Karpas-422 (cell line): ENCODE data around the gene ZDHHC15. TPM values are rescaled to one million over a fixed set of nuclear protein-coding genes. Genes with fewer than 3 reads are reported as not detected.
"Not testable (repeated sequence)": the region's sequence is repeated elsewhere in the genome, so short reads cannot be mapped to it uniquely, and the experiment has no call there.

ENCODE experiments used
- DNase-seq: peaks from one replicate; pipeline ENCODE4 v3.0.0-alpha.2; 2015
- H2AFZ ChIP-seq: fragments of 200-600 bp; sonication (generic); 2 replicates; pipeline ENCODE4 v1.6.1; 2014; ENCODE audit warnings: antibody characterized with exemption, low read length, mixed read lengths
- H3K27ac ChIP-seq: fragments of 200-600 bp; sonication (generic); 2 replicates; pipeline ENCODE4 v1.5.1; 2014; ENCODE audit warnings: mild to moderate bottlenecking, low read length, moderate library complexity
- H3K27me3 ChIP-seq: fragments of 200-600 bp; sonication (generic); 2 replicates; pipeline ENCODE4 v1.6.1; 2014; ENCODE audit warnings: low read length, mixed read lengths
- H3K36me3 ChIP-seq: fragments of 200-600 bp; sonication (generic); 2 replicates; pipeline ENCODE4 v1.6.1; 2014; ENCODE audit warnings: low read length, mixed read lengths; ENCODE audit not compliant: insufficient read depth
- H3K4me1 ChIP-seq: fragments of 200-600 bp; sonication (generic); 2 replicates; pipeline ENCODE4 v1.6.1; 2014; ENCODE audit warnings: mild to moderate bottlenecking, low read length, mixed read lengths
- H3K4me2 ChIP-seq: fragments of 200-600 bp; sonication (generic); 2 replicates; pipeline ENCODE4 v1.6.1; 2014; ENCODE audit warnings: low read length, low read depth, mild to moderate bottlenecking; ENCODE audit not compliant: poor library complexity, severe bottlenecking
- H3K4me3 ChIP-seq: fragments of 200-600 bp; sonication (generic); 2 replicates; pipeline ENCODE4 v1.5.1; 2014; ENCODE audit warnings: mild to moderate bottlenecking, antibody characterized with exemption, low read length, mixed read lengths
- H3K79me2 ChIP-seq: fragments of 200-600 bp; sonication (generic); 2 replicates; pipeline ENCODE4 v1.6.1; 2014; ENCODE audit warnings: mild to moderate bottlenecking, low read length, mixed read lengths
- H3K9ac ChIP-seq: fragments of 200-600 bp; sonication (generic); 2 replicates; pipeline ENCODE4 v1.6.0; 2014; ENCODE audit warnings: low read length
- H3K9me2 ChIP-seq: fragments of 200-600 bp; sonication (generic), shearing (Covaris generic); replicated peaks from 2 replicates; pipeline ENCODE4 v1.6.0; 2014; ENCODE audit warnings: mild to moderate bottlenecking, low read length, moderate library complexity; ENCODE audit not compliant: insufficient read depth
- H3K9me3 ChIP-seq: fragments of 300-700, 200-600 bp; sonication (generic); 2 replicates; pipeline ENCODE4 v1.6.1; 2014; ENCODE audit warnings: low read length, mixed read lengths
- H4K20me1 ChIP-seq: fragments of 200-600 bp; sonication (generic); 2 replicates; pipeline ENCODE4 v1.6.1; 2014; ENCODE audit warnings: mild to moderate bottlenecking, antibody characterized with exemption, low read length, low read depth; ENCODE audit not compliant: insufficient read depth
- total RNA-seq: library from RNA; depleted of rRNA; stranded (reverse); fragments of >200 nt; shearing (Covaris generic); gene quantifications from 2 replicates; pipeline ENCODE4 v1.2.3, GENCODE V29; 2014; ENCODE audit warnings: low replicate concordance

The ZDHHC15 gene
- total RNA-seq, 1 experiment from 2014 or later, result not detected

DNA sequence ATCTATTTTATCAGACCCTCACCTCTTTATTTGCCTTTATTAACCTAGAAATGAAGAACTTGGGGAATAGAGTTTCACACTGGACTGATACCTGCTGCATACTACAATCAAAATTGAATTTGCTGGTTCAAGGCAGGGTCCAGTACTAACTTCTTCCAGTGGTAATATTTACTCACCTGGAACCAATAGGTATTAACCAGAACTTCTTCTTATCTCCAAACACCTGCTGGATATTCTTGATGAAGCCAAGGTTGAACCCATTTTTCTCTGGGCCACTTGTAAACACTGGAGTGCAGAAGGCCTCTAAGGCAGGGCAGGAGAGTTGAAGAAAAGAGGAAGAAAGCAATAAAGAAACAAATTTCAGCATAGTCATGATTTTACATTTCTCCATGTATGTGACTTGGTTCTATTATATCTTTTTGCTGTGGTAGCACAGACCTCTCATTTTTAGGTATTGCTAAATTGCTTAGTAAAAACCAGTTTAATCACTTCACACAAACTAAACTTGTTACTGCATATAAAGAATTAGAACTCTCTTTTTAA is 101.1 kb downstream of the ZDHHC15 start:
- Histone ChIP-seq H3K9me2 (no peaks in the 10 kb centered on the region), H3K27ac (no peak overlapping the region), H3K4me3 (no peak overlapping the region), H3K4me1 (no peaks in the 10 kb centered on the region), H2AFZ (no peak overlapping the region), H3K9ac (no peak overlapping the region), H3K79me2 (no peaks in the 10 kb centered on the region), H3K27me3 (no peaks in the 10 kb centered on the region), H4K20me1 (no peaks in the 10 kb centered on the region), H3K36me3 (no peaks in the 10 kb centered on the region), H3K9me3 (no peaks in the 10 kb centered on the region; the same call in 1 of the 2 replicates), H3K4me2 (no peak overlapping the region)
- no peak for DNase-seq

- not testable (repeated sequence) for H3K4me1 ChIP-seq, H3K9me2 ChIP-seq, H3K27me3 ChIP-seq, H3K4me3 ChIP-seq, H3K36me3 ChIP-seq, H3K79me2 ChIP-seq, H2AFZ ChIP-seq, H3K4me2 ChIP-seq, H3K9me3 ChIP-seq, H4K20me1 ChIP-seq, DNase-seq, H3K9ac ChIP-seq, H3K27ac ChIP-seq
Measured at GRCh38 chrX:75407153-75407552, 115.7 kb downstream of the ZDHHC15 start.

- Histone ChIP-seq H3K4me3 (no peak overlapping the region), H3K36me3 (no peaks in the 10 kb centered on the region), H3K9ac (no peak overlapping the region), H3K4me2 (no peak overlapping the region), H3K79me2 (no peaks in the 10 kb centered on the region), H3K27ac (no peak overlapping the region), H3K4me1 (no peaks in the 10 kb centered on the region), H2AFZ (no peak overlapping the region), H4K20me1 (no peaks in the 10 kb centered on the region), H3K9me3 (peaks cover 7% of the 10 kb centered on the region; the same call in 1 of the 2 replicates), H3K9me2 (no peaks in the 10 kb centered on the region), H3K27me3 (no peaks in the 10 kb centered on the region)
- DNase-seq, result no peak
Measured at GRCh38 chrX:75390470-75390869, 132.4 kb downstream of the ZDHHC15 start.

DNA sequence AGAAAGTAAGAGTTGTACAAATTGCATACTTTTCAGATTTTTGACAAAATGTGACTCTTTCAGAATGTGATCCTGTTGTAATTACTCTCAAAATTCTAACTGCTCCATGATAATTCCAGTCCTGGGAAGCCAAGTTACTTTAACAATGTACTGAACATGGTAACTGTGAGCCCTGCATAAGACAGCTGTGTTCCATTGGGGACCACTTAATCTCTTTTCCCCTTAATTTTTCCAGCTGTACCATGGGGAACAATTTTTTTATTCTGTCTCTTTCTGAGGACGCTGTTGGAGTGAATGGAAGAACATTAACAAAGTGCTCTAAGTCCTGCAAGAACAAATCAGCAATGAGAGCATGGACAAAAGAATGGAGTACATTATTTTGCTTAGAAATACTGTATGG is 153.1 kb downstream of the ZDHHC15 start:
- Histone ChIP-seq H3K9me3 (no peaks in the 10 kb centered on the region; the same call in 1 of the 2 replicates), H3K9ac (no peak overlapping the region), H3K79me2 (no peaks in the 10 kb centered on the region), H3K4me2 (no peak overlapping the region), H3K36me3 (no peaks in the 10 kb centered on the region), H3K4me1 (no peaks in the 10 kb centered on the region), H4K20me1 (no peaks in the 10 kb centered on the region), H2AFZ (no peak overlapping the region), H3K9me2 (no peaks in the 10 kb centered on the region), H3K27ac (no peak overlapping the region), H3K27me3 (no peaks in the 10 kb centered on the region), H3K4me3 (no peak overlapping the region)
- DNase-seq, result no peak

- no peak overlapping the region for H3K27ac ChIP-seq
- H3K9me3 ChIP-seq, result peaks cover 3% of the 10 kb centered on the region; the same call in 1 of the 2 replicates
- no peak overlapping the region for H3K9ac ChIP-seq
- H3K79me2 ChIP-seq, result no peaks in the 10 kb centered on the region
- no peaks in the 10 kb centered on the region for H4K20me1 ChIP-seq
- no peak for DNase-seq
- no peak overlapping the region for H3K4me2 ChIP-seq
- H2AFZ ChIP-seq, result no peak overlapping the region
- H3K9me2 ChIP-seq, result no peaks in the 10 kb centered on the region
- no peaks in the 10 kb centered on the region for H3K27me3 ChIP-seq
- H3K4me3 ChIP-seq, result no peak overlapping the region
- H3K36me3 ChIP-seq, result no peaks in the 10 kb centered on the region
- no peaks in the 10 kb centered on the region for H3K4me1 ChIP-seq
Measured at GRCh38 chrX:75366861-75367260, 156.0 kb downstream of the ZDHHC15 start.

GRCh38 chrX:75365243-75365975 is 157.4 kb downstream of the ZDHHC15 start:
- H3K9ac ChIP-seq, result no peak overlapping the region
- no peaks in the 10 kb centered on the region for H3K79me2 ChIP-seq
- H3K4me2 ChIP-seq, result no peak overlapping the region
- H3K27ac ChIP-seq, result no peak overlapping the region
- H3K9me3 ChIP-seq, result peaks cover 3% of the 10 kb centered on the region; the same call in 1 of the 2 replicates
- H4K20me1 ChIP-seq, result no peaks in the 10 kb centered on the region
- no peaks in the 10 kb centered on the region for H3K36me3 ChIP-seq
- DNase-seq, result no peak
- no peaks in the 10 kb centered on the region for H3K9me2 ChIP-seq
- H2AFZ ChIP-seq, result no peak overlapping the region
- H3K4me1 ChIP-seq, result no peaks in the 10 kb centered on the region
- no peaks in the 10 kb centered on the region for H3K27me3 ChIP-seq
- H3K4me3 ChIP-seq, result no peak overlapping the region

DNA sequence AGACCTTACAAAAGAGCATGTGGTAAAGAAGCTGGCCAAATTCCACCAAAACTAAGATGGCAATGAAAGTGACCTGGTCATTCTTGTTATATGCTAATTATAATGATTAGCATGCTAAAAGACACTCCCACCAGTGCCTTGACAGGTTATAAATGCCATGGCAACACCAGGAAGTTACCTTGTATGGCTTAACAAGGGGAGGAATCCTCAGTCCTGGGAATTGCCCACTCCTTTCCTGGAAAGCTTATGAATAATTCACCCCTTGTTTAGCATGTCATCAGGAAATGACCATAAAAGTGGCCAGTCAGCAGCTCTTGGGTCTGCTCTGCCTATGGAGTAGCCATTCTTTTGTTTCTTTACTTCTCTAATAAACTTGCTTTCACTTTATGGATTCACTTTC is 161.0 kb downstream of the ZDHHC15 start:
- no peak overlapping the region for H3K4me2 ChIP-seq
- no peaks in the 10 kb centered on the region for H4K20me1 ChIP-seq
- no peak for DNase-seq

GRCh38 chrX:75348601-75349000 is 174.2 kb downstream of the ZDHHC15 start:
- not testable (repeated sequence) for H3K36me3 ChIP-seq, H3K4me3 ChIP-seq, H2AFZ ChIP-seq, H4K20me1 ChIP-seq, H3K27ac ChIP-seq, H3K79me2 ChIP-seq, DNase-seq, H3K9me2 ChIP-seq, H3K4me2 ChIP-seq, H3K9me3 ChIP-seq, H3K27me3 ChIP-seq, H3K4me1 ChIP-seq, H3K9ac ChIP-seq

More for the DNA sequence above, 161.0 kb downstream of the ZDHHC15 start:
- no peaks in the 10 kb centered on the region for H3K79me2 ChIP-seq
- H2AFZ ChIP-seq, result no peak overlapping the region
- H3K4me3 ChIP-seq, result no peak overlapping the region
- H3K9ac ChIP-seq, result no peak overlapping the region
- H3K36me3 ChIP-seq, result no peaks in the 10 kb centered on the region
- peaks cover 3% of the 10 kb centered on the region; the same call in 1 of the 2 replicates for H3K9me3 ChIP-seq
- no peaks in the 10 kb centered on the region for H3K27me3 ChIP-seq
- no peaks in the 10 kb centered on the region for H3K4me1 ChIP-seq
- no peak overlapping the region for H3K27ac ChIP-seq
- no peaks in the 10 kb centered on the region for H3K9me2 ChIP-seq
